Esophagus muscularis mucosa (tissue), 4 donors: ENCODE measurements around the gene ASIC2.

Experiments
- CTCF ChIP-seq, 3 experiments: fragments of 200-600 bp in 2 of 3; fragments of 450-650 bp in 1 of 3; sonication (generic) in 2 of 3; IDR thresholded peaks; one replicate each; pipeline ENCODE4 v1.5.1; 2017 to 2019; ENCODE audit warnings: antibody characterized with exemption in 3 of 3, mild to moderate bottlenecking in 2 of 3, moderate library complexity in 1 of 3
- EP300 ChIP-seq: sonication (generic); formaldehyde crosslinking; IDR thresholded peaks from one replicate; pipeline ENCODE4 v1.6.1; 2017; ENCODE audit warnings: antibody characterized with exemption
- POLR2A ChIP-seq: fragments of 450-650 bp; IDR thresholded peaks from one replicate; pipeline ENCODE4 v1.6.1; 2017; ENCODE audit warnings: antibody characterized with exemption, moderate library complexity, mild to moderate bottlenecking, low read depth
- POLR2AphosphoS5 ChIP-seq, 2 donors: sonication (generic); formaldehyde crosslinking; IDR thresholded peaks; one replicate each; pipeline ENCODE4 v1.6.1; 2017; ENCODE audit warnings: antibody characterized with exemption in 2 of 2

GRCh38 chr17:33056399-33057146, 236.5 kb downstream of the ASIC2 start:
- TF ChIP-seq POLR2A (no peak), POLR2AphosphoS5 (IDR thresholded peaks at IDR 0.05) (no peak), CTCF (IDR thresholded peaks at IDR 0.05) (no peak), EP300 (no peak)
